ENCODE data around the gene DCC. TPM values are rescaled to one million over a fixed set of nuclear protein-coding genes. Genes with fewer than 3 reads are reported as not detected.

DCC gene
- total RNA-seq, 1 donor from 2014 or later, result not detected

- no peak for DNase-seq (ENCODE audit: low read depth)
- H3K4me3 ChIP-seq (ENCODE audit: low read depth, low read length), result no peak overlapping the region
- peak; percentile 43 for TF ChIP-seq CTCF (conservative IDR thresholded peaks at IDR 0.05; ENCODE audit: low read depth, low read length)
Observed at GRCh38 chr18:52670896-52671295, 330.9 kb downstream of the DCC start.

GRCh38 chr18:52678034-52678433, 338.0 kb downstream of the DCC start:
- DNase-seq (ENCODE audit: low read depth), result no peak
- no peak overlapping the region for H3K4me3 ChIP-seq (ENCODE audit: low read depth, low read length)
- no peak for TF ChIP-seq CTCF (conservative IDR thresholded peaks at IDR 0.05; ENCODE audit: low read depth, low read length)

GRCh38 chr18:52678551-52678950, 338.6 kb downstream of the DCC start:
- H3K4me3 ChIP-seq (ENCODE audit: low read depth, low read length), result no peak overlapping the region
- DNase-seq (ENCODE audit: low read depth), result no peak
- TF ChIP-seq CTCF (conservative IDR thresholded peaks at IDR 0.05; ENCODE audit: low read depth, low read length), result no peak

GRCh38 chr18:52679354-52679753, 339.4 kb downstream of the DCC start:
- no peak overlapping the region for H3K4me3 ChIP-seq (ENCODE audit: low read depth, low read length)
- DNase-seq (ENCODE audit: low read depth), result no peak
- no peak for TF ChIP-seq CTCF (conservative IDR thresholded peaks at IDR 0.05; ENCODE audit: low read depth, low read length)

GRCh38 chr18:52682260-52682659, 342.3 kb downstream of the DCC start:
- no peak for TF ChIP-seq CTCF (conservative IDR thresholded peaks at IDR 0.05; ENCODE audit: low read depth, low read length)

GRCh38 chr18:52685316-52685715, 345.3 kb downstream of the DCC start:
- no peak for TF ChIP-seq CTCF (conservative IDR thresholded peaks at IDR 0.05; ENCODE audit: low read depth, low read length)
- DNase-seq (ENCODE audit: low read depth), result no peak

More at GRCh38 chr18:52682260-52682659, 342.3 kb downstream of the DCC start:
- no peak overlapping the region for H3K4me3 ChIP-seq (ENCODE audit: low read depth, low read length)
- DNase-seq (ENCODE audit: low read depth), result no peak

GRCh38 chr18:52691841-52692240, 351.8 kb downstream of the DCC start:
- no peak overlapping the region for H3K4me3 ChIP-seq (ENCODE audit: low read depth, low read length)
- TF ChIP-seq CTCF (conservative IDR thresholded peaks at IDR 0.05; ENCODE audit: low read depth, low read length), result no peak
- DNase-seq (ENCODE audit: low read depth), result no peak

More at GRCh38 chr18:52685316-52685715, 345.3 kb downstream of the DCC start:
- no peak overlapping the region for H3K4me3 ChIP-seq (ENCODE audit: low read depth, low read length)

All from epithelial cell of proximal tubule (primary cell).